GM12878 (cell line): Measurements from ENCODE around the gene ENAH. TPM values are rescaled to one million over a fixed set of nuclear protein-coding genes. Genes with fewer than 3 reads are reported as not detected.

ENCODE experiments used
- ATAC-seq: fragments of 200-7000 bp; cut with Tn5 transposase; 3 replicates; pipeline ENCODE4 v1.9.1; 2020; ENCODE audit warnings: mild to moderate bottlenecking, moderate library complexity
- BruUV-seq: library from RNA; stranded (reverse); fragments of 400-500 nt; replicated peaks from 2 replicates; lab custom pipeline; 2021; lab: Mats Ljungman, UMichigan
- CTCF ChIA-PET: fragments of 300-600 bp; sonication (Branson Sonifier 250); formaldehyde crosslinking; extraction: SDS; loops from one replicate; lab custom pipeline; 2021; ENCODE audit warnings: inconsistent platforms; lab: Yijun Ruan, JAX
- POLR2A ChIA-PET: fragments of 350-600 bp; formaldehyde crosslinking; extraction: SDS; loops from one replicate; lab custom pipeline; 2021; ENCODE audit warnings: inconsistent platforms; lab: Charles Lee
- RAD21 ChIA-PET: fragments of 300-600 bp; sonication (Branson Sonifier 250); formaldehyde crosslinking; loops from one replicate; lab custom pipeline; 2023; ENCODE audit warnings: antibody characterized with exemption; ENCODE audit not compliant: unreplicated experiment; lab: Charles Lee
- SMC1A ChIA-PET: fragments of 300-600 bp; sonication (Branson Sonifier 250); formaldehyde crosslinking; loops from one replicate; lab custom pipeline; 2023; ENCODE audit not compliant: unreplicated experiment, uncharacterized antibody; lab: Charles Lee
- DNase-seq: peaks from one replicate; pipeline ENCODE4 v3.0.0-alpha.2; 2011; ENCODE audit warnings: low read depth, low spot score
- FAIRE-seq: peaks from 3 replicates; lab custom pipeline; 2011; peaks lifted over from hg19 to GRCh38; lab: Jason Lieb, UNC
- H2AFZ ChIP-seq: 2 replicates; pipeline ENCODE4 v1.6.0; 2011; ENCODE audit warnings: low read depth, low read length, control low read depth; ENCODE audit not compliant: control insufficient read depth
- H3K27ac ChIP-seq: 2 replicates; pipeline ENCODE4 v1.5.1; 2011; ENCODE audit warnings: control low read depth; ENCODE audit not compliant: control insufficient read depth, insufficient read depth
- H3K27me3 ChIP-seq, 2 experiments: replicated peaks in 1 of 2; 2 replicates each; pipeline versions ENCODE4 v1.6.0 to v1.6.1; 2011; ENCODE audit warnings: low read length in 1 of 2; ENCODE audit not compliant: control insufficient read depth in 2 of 2, insufficient read depth in 2 of 2
- H3K36me3 ChIP-seq, 2 experiments: 2 replicates each; pipeline ENCODE4 v1.5.1; 2011; ENCODE audit warnings: low read length in 1 of 2; ENCODE audit not compliant: control insufficient read depth in 2 of 2, insufficient read depth in 2 of 2
- H3K4me1 ChIP-seq: 2 replicates; pipeline ENCODE4 v1.6.1; 2011; ENCODE audit warnings: mild to moderate bottlenecking, low read length, moderate library complexity, mixed read lengths; ENCODE audit not compliant: control insufficient read depth, insufficient read depth
- H3K4me2 ChIP-seq: 2 replicates; pipeline ENCODE4 v1.6.0; 2011; ENCODE audit warnings: control low read depth; ENCODE audit not compliant: control insufficient read depth, insufficient read depth
- H3K4me3 ChIP-seq: fragments of 200-600 bp; sonication (generic); 2 replicates; pipeline ENCODE4 v1.5.1; 2016
- H3K79me2 ChIP-seq: 2 replicates; pipeline ENCODE4 v1.6.0; 2011; ENCODE audit warnings: low read length; ENCODE audit not compliant: control insufficient read depth, insufficient read depth
- H3K9ac ChIP-seq: 2 replicates; pipeline ENCODE4 v1.8.0; 2011; ENCODE audit warnings: low read length, control low read depth, mixed read lengths; ENCODE audit not compliant: control insufficient read depth, insufficient read depth
- H3K9me3 ChIP-seq: replicated peaks from 3 replicates; pipeline ENCODE4 v1.5.1; 2011; ENCODE audit warnings: mild to moderate bottlenecking, low read length; ENCODE audit not compliant: control insufficient read depth, insufficient read depth
- H4K20me1 ChIP-seq: 2 replicates; pipeline ENCODE4 v1.6.0; 2011; ENCODE audit not compliant: control insufficient read depth, insufficient read depth
- BHLHE40 ChIP-seq, 2 experiments: fragments of 450-650 bp in 1 of 2; IDR thresholded peaks; 2 replicates each; pipeline ENCODE4 v1.6.1; 2011 to 2017; ENCODE audit warnings: low read depth in 2 of 2, borderline replicate concordance in 1 of 2, improper control_type of control experiment in 1 of 2, low read length in 1 of 2, mild to moderate bottlenecking in 1 of 2
- CHD2 ChIP-seq: IDR thresholded peaks from 2 replicates; pipeline ENCODE4 v1.6.1; 2011; ENCODE audit warnings: low read depth, low read length, improper control_type of control experiment, borderline replicate concordance
- DPF2 ChIP-seq: fragments of 450-650 bp; IDR thresholded peaks from 2 replicates; pipeline ENCODE4 v1.6.1; 2017; ENCODE audit warnings: mild to moderate bottlenecking
- POU2F2 ChIP-seq: IDR thresholded peaks from 3 replicates; pipeline ENCODE4 v1.6.1; 2011; ENCODE audit warnings: low read depth, mild to moderate bottlenecking, low read length, borderline replicate concordance
- SMARCA5 ChIP-seq: fragments of 450-650 bp; IDR thresholded peaks from 2 replicates; pipeline ENCODE4 v1.6.1; 2017; ENCODE audit warnings: mild to moderate bottlenecking
- SUPT20H ChIP-seq: IDR thresholded peaks from 2 replicates; pipeline ENCODE4 v1.6.1; 2011; ENCODE audit warnings: low read depth, mild to moderate bottlenecking, low read length, moderate library complexity, borderline replicate concordance; ENCODE audit not compliant: control insufficient read depth
- TCF3 ChIP-seq: IDR thresholded peaks from 2 replicates; pipeline ENCODE4 v1.6.1; 2012; ENCODE audit warnings: low read depth, mild to moderate bottlenecking, low read length, borderline replicate concordance; ENCODE audit not compliant: insufficient read depth
- WGBS: methylation state at CpG from one replicate; pipeline ENCODE4 v1.1.6; 2016; ENCODE audit warnings: low lambda C conversion rate; ENCODE audit not compliant: insufficient replicate concordance, insufficient coverage; ENCODE audit errors: missing lambda C conversion rate; 5-methylcytosine and 5-hydroxymethylcytosine counted together
- in situ Hi-C: fragments of 300-500 bp; cut with MboI; formaldehyde crosslinking; loops from 9 replicates; pipeline ENCODE4 v1.14.3; 2018; ENCODE audit warnings: mixed read lengths
- intact Hi-C: fragments of 100-400 bp; cut with micrococcal nuclease; formaldehyde crosslinking; loops from one replicate; pipeline ENCODE4 v1.14.2; 2022; ENCODE audit not compliant: unreplicated experiment
- polyA plus RNA-seq, 11 experiments: library from polyadenylated mRNA; depleted of rRNA in 4 of 11; unstranded in 6 of 11; stranded (reverse) in 5 of 11; fragments of >200 nt; fragmentation: Nextera tagmentation in 4 of 11; fragmentation: Illumina TruSeq in 1 of 11; extraction: Ambion mirVana in 4 of 11; extraction: Trizol in 1 of 11; gene quantifications; 1 replicate in 1 of 11; 2 replicates in 10 of 11; pipeline versions ENCODE4 v1.2.1 to v1.2.3, GENCODE V29; 2011 to 2016; ENCODE audit warnings: inconsistent platforms in 2 of 11, missing spikeins in 2 of 11, low read depth in 1 of 11
- total RNA-seq, 4 experiments: library from RNA; depleted of rRNA in 3 of 4; stranded (reverse); fragments of >200 nt in 3 of 4; fragmentation: Illumina TruSeq in 1 of 4; extraction: Trizol in 1 of 4; gene quantifications; 2 replicates each; pipeline versions ENCODE4 v1.2.1 to v1.2.3, GENCODE V29; 2013 to 2021
- TF ChIP-seq, protein P1 (sequence below): fragments of 450-650 bp; IDR thresholded peaks from 2 replicates; pipeline ENCODE4 v1.6.1; 2014; ENCODE audit warnings: mild to moderate bottlenecking
- TF ChIP-seq, protein P2 (sequence below): fragments of 150-350 bp; IDR thresholded peaks from 2 replicates; pipeline ENCODE4 v1.6.1; 2016; ENCODE audit warnings: low read depth, low read length

The ENAH gene
- total and polyA plus RNA-seq, 10 of the 15 experiments (the other 5 are each of a cell fraction or from before 2014, with no cell fraction given): under 0.01 to 0.62 (median 0.06) TPM; not detected in 5

DNA sequence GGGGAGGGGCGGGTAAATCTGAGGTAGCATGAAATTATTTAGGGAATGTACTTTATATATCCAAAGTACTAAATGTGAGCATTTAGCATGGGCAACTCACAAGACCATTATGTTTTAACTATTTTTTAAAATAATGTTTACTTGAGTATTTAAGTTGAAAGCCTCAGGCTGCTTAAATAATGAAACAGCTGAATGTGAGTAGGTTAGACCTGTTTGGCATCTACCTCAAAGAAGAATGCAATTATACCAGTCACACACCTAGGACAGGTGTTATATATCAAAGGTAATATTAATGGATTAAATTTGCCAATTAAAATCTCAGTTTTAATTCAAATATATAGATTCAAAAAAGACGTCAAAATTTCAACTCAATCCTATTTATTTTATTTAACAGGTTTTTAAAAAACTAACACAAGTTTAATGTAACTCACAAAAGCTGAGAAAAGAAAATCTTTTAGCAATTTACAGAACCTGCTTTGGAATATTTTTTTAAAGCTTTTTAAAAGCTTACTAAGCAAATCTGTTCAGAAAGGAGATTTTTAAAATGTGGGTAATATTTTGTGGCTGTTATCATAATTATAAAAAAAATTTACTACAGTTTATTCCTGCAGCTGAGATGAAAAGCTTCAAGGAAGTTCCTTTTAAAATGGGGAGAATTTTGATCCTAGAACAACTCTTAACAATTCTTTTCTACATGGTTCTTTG lies 120.5 kb downstream of the ENAH start:
- CTCF ChIA-PET: interaction anchor here (1.0 kb wide), 1 partner anchor 13 kb away, joined by 3 read pairs; no protein-coding TSS in a partner anchor
- no peak overlapping the region for H2AFZ ChIP-seq
- ATAC-seq: no peak
- H3K36me3 ChIP-seq: no peaks in the 10 kb centered on the region
- DNase-seq: no peak
- SMC1A ChIA-PET: interaction anchor here (1.1 kb wide), 1 partner anchor 13 kb away, joined by 3 read pairs; no protein-coding TSS in a partner anchor
- intact Hi-C loops: no loop called here
- no peaks in the 10 kb centered on the region for H3K27me3 ChIP-seq
- no peak overlapping the region for H3K27ac ChIP-seq
- no peaks in the 10 kb centered on the region for H3K4me1 ChIP-seq
- H3K9me3 ChIP-seq: no peaks in the 10 kb centered on the region
- RAD21 ChIA-PET: no interaction called here
- no peak overlapping the region for H3K4me2 ChIP-seq
- H3K79me2 ChIP-seq: no peaks in the 10 kb centered on the region
- in situ Hi-C loops: no loop called here
- no TSS peak for BruUV-seq
- TF ChIP-seq SUPT20H (no peak), TCF3 (no peak)
- POLR2A ChIA-PET: interaction anchor here (0.6 kb wide), 1 partner anchor 21 kb away, joined by 3 read pairs; no protein-coding TSS in a partner anchor
- 0% methylated on average over 2 of the region's 2 CpGs for WGBS
- H3K4me3 ChIP-seq: no peak overlapping the region
- no peak for FAIRE-seq
- no peak overlapping the region for H3K9ac ChIP-seq
- H4K20me1 ChIP-seq: no peaks in the 10 kb centered on the region

DNA sequence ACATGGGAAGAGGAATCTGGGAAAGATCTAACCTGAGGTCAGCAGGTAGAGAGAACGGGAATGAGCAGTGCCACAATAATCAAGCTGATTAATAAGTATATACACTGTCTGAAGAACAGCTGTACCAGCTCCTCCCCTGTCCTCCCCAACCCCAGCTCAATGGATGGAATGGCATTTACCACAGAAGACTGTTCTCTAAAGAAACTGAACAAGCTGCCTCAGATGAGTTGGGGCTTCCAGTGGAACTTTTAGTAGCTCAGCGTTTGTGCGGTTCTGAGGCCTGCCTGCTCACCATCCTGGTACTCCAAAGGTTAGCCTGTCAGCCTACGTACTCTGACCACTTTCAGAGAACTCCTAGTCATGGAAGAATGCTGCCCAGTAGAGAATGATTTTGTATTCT lies 123.2 kb downstream of the ENAH start:
- no TSS peak for BruUV-seq
- in situ Hi-C loops: no loop called here
- H3K79me2 ChIP-seq: no peaks in the 10 kb centered on the region
- intact Hi-C loops: no loop called here
- H3K4me2 ChIP-seq: no peak overlapping the region
- no peaks in the 10 kb centered on the region for H3K27me3 ChIP-seq
- SMC1A ChIA-PET: interaction anchor here (1.4 kb wide), 1 partner anchor 21 kb away, joined by 3 read pairs; no protein-coding TSS in a partner anchor
- POLR2A ChIA-PET: no interaction called here
- H4K20me1 ChIP-seq: no peaks in the 10 kb centered on the region
- ATAC-seq: no peak
- DNase-seq: no peak
- H2AFZ ChIP-seq: no peak overlapping the region
- no peak overlapping the region for H3K9ac ChIP-seq
- TF ChIP-seq BHLHE40 (IDR thresholded peaks at IDR 0.05; ENCODE audit: borderline replicate concordance in 1 of 2, low read depth in 2 of 2, low read length in 1 of 2): no peak
- TF ChIP-seq POU2F2: no peak
- TF ChIP-seq, protein P1, sequence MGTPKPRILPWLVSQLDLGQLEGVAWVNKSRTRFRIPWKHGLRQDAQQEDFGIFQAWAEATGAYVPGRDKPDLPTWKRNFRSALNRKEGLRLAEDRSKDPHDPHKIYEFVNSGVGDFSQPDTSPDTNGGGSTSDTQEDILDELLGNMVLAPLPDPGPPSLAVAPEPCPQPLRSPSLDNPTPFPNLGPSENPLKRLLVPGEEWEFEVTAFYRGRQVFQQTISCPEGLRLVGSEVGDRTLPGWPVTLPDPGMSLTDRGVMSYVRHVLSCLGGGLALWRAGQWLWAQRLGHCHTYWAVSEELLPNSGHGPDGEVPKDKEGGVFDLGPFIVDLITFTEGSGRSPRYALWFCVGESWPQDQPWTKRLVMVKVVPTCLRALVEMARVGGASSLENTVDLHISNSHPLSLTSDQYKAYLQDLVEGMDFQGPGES: no peak
- TF ChIP-seq DPF2: no peak
- TF ChIP-seq, protein P2, sequence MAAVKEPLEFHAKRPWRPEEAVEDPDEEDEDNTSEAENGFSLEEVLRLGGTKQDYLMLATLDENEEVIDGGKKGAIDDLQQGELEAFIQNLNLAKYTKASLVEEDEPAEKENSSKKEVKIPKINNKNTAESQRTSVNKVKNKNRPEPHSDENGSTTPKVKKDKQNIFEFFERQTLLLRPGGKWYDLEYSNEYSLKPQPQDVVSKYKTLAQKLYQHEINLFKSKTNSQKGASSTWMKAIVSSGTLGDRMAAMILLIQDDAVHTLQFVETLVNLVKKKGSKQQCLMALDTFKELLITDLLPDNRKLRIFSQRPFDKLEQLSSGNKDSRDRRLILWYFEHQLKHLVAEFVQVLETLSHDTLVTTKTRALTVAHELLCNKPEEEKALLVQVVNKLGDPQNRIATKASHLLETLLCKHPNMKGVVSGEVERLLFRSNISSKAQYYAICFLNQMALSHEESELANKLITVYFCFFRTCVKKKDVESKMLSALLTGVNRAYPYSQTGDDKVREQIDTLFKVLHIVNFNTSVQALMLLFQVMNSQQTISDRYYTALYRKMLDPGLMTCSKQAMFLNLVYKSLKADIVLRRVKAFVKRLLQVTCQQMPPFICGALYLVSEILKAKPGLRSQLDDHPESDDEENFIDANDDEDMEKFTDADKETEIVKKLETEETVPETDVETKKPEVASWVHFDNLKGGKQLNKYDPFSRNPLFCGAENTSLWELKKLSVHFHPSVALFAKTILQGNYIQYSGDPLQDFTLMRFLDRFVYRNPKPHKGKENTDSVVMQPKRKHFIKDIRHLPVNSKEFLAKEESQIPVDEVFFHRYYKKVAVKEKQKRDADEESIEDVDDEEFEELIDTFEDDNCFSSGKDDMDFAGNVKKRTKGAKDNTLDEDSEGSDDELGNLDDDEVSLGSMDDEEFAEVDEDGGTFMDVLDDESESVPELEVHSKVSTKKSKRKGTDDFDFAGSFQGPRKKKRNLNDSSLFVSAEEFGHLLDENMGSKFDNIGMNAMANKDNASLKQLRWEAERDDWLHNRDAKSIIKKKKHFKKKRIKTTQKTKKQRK: no peak
- no peak for TF ChIP-seq SMARCA5
- TF ChIP-seq CHD2: no peak
- TF ChIP-seq, all 136 proteins: peak for 0
- FAIRE-seq: no peak
- H3K36me3 ChIP-seq: no peaks in the 10 kb centered on the region
- RAD21 ChIA-PET: no interaction called here
- H3K4me1 ChIP-seq: no peaks in the 10 kb centered on the region
- no peaks in the 10 kb centered on the region for H3K9me3 ChIP-seq
- H3K27ac ChIP-seq: no peak overlapping the region
- WGBS: 49% methylated on average over 4 of the region's 4 CpGs
- no peak overlapping the region for H3K4me3 ChIP-seq
- CTCF ChIA-PET: interaction anchor here (1.2 kb wide), 1 partner anchor 13 kb away, joined by 3 read pairs; no protein-coding TSS in a partner anchor
